Measurements from ENCODE around the gene SHISAL2B.

SHISAL2B gene

DNA sequence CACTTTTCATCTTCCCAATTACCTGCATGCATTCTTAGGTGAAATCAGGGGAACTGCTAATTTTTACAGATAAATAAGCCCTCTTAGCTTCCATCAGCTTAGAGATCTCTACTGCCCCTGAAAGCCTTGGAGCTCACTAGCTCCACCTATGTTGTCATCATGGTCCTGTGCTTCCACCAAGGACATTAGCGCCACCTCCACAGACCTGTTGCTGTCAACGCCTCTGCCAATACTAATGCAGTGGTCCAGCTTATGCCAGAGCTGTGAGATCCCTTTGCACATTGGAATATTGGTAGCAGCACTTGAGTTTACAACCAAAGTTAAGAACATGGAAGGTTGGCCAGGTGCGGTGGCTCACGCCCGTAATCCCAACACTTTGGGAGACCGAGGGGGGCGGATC lies 7.7 kb upstream of the SHISAL2B start:
- TF ChIP-seq, protein P1, sequence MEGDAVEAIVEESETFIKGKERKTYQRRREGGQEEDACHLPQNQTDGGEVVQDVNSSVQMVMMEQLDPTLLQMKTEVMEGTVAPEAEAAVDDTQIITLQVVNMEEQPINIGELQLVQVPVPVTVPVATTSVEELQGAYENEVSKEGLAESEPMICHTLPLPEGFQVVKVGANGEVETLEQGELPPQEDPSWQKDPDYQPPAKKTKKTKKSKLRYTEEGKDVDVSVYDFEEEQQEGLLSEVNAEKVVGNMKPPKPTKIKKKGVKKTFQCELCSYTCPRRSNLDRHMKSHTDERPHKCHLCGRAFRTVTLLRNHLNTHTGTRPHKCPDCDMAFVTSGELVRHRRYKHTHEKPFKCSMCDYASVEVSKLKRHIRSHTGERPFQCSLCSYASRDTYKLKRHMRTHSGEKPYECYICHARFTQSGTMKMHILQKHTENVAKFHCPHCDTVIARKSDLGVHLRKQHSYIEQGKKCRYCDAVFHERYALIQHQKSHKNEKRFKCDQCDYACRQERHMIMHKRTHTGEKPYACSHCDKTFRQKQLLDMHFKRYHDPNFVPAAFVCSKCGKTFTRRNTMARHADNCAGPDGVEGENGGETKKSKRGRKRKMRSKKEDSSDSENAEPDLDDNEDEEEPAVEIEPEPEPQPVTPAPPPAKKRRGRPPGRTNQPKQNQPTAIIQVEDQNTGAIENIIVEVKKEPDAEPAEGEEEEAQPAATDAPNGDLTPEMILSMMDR (IDR thresholded peaks at IDR 0.05) = peak; percentile 41; the same call in 1 of the 2 replicates

- TF ChIP-seq, protein P1 (IDR thresholded peaks at IDR 0.05) = no peak
These were observed 4.4 kb upstream of the SHISAL2B start for GRCh38 chr5:64685866-64686265.

GRCh38 chr5:64688391-64688790 lies 1.9 kb upstream of the SHISAL2B start:
- TF ChIP-seq, protein P1 (IDR thresholded peaks at IDR 0.05) = no peak

- TF ChIP-seq, protein P1 (IDR thresholded peaks at IDR 0.05) = no peak
These were observed 1.3 kb upstream of the SHISAL2B start for GRCh38 chr5:64688965-64689364.

- TF ChIP-seq, protein P1 (IDR thresholded peaks at IDR 0.05) = no peak
These were observed 243 bp upstream of the SHISAL2B start for GRCh38 chr5:64690104-64690416.

GRCh38 chr5:64691291-64691690 lies 988 bp downstream of the SHISAL2B start:
- TF ChIP-seq, protein P1 (IDR thresholded peaks at IDR 0.05) = no peak

GRCh38 chr5:64693636-64694035 lies 3.3 kb downstream of the SHISAL2B start:
- TF ChIP-seq, protein P1 (IDR thresholded peaks at IDR 0.05) = no peak

DNA sequence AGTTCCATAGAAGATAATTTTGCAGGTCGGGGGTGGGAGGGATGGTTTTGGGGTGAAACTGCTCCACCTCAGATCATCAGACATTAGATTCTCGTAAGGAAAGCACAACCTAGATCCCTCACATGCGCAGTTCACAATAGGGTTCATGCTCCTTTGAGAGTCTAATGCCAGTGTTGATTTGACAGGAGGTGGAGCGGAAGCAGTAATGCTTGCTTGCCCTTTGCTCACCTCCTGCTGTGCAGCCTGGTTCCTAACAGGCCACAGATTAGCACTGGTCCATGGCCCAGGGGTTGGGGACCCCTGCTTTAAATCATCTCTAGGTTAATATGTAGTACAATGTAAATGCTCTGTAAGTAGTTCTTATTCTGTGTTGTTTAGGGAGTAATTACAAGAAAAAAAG lies 10.5 kb downstream of the SHISAL2B start:
- TF ChIP-seq, protein P1 (IDR thresholded peaks at IDR 0.05) = no peak

Measured in LNCAP (cell line).